RWPE1 (cell line): Measurements from ENCODE around the gene CD55.

ENCODE experiments used
- CTCF ChIA-PET: fragments of 350-600 bp; sonication (Branson Sonifier 250); formaldehyde crosslinking; extraction: SDS; loops from one replicate; lab custom pipeline; 2021; lab: Yijun Ruan, JAX
- POLR2A ChIA-PET: fragments of 400-600 bp; formaldehyde crosslinking; extraction: SDS; loops from one replicate; lab custom pipeline; 2020; ENCODE audit warnings: antibody characterized with exemption; ENCODE audit not compliant: low non-redundant PET; lab: Yijun Ruan, JAX
- DNase-seq: peaks from one replicate; pipeline ENCODE4 v3.0.0; 2012; ENCODE audit warnings: low spot score
- H3K27ac ChIP-seq: fragments of 450-650 bp; 2 replicates; pipeline ENCODE4 v1.5.1; 2017
- TF ChIP-seq, protein P1 (sequence below): fragments of 450-650 bp; conservative IDR thresholded peaks from 2 replicates; pipeline ENCODE4 v1.5.1; 2017; ENCODE audit warnings: low read depth, mild to moderate bottlenecking

The CD55 gene

DNA sequence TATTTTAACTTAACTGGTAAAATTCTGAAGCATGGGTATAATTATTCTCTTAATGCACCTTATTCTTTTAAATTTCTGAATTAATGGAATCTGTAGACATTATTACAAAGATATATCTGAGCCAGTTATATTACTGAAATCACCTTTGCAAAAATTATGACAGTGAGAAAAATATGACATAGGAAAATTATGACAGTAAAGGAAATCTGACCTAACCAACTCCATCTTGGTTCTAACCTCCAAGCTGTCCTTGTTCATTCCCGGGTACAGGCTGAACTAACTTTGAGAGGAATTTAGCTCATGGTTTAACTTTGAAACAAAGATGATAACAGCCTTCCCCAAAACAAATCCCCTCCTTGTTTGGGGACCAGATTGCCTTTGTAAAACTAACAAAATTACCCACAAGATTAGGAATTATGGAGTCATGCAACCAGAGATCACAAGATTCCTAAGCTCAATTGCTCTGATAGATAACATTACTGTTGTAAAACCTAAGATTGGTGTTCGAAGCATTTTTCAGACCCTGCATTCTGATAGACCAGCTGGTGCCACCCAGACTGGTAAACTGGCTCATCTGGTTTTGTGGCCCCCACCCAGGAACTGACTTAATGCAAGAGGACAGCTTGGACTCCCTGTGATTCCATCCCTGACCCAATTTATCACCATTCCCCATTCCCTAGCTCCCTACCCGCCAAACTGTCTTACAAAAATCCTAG, 9.4 kb upstream of the CD55 start:
- TF ChIP-seq, protein P1, sequence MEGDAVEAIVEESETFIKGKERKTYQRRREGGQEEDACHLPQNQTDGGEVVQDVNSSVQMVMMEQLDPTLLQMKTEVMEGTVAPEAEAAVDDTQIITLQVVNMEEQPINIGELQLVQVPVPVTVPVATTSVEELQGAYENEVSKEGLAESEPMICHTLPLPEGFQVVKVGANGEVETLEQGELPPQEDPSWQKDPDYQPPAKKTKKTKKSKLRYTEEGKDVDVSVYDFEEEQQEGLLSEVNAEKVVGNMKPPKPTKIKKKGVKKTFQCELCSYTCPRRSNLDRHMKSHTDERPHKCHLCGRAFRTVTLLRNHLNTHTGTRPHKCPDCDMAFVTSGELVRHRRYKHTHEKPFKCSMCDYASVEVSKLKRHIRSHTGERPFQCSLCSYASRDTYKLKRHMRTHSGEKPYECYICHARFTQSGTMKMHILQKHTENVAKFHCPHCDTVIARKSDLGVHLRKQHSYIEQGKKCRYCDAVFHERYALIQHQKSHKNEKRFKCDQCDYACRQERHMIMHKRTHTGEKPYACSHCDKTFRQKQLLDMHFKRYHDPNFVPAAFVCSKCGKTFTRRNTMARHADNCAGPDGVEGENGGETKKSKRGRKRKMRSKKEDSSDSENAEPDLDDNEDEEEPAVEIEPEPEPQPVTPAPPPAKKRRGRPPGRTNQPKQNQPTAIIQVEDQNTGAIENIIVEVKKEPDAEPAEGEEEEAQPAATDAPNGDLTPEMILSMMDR = no peak
- CTCF ChIA-PET = interaction anchor here (0.5 kb wide), 1 partner anchor 79 kb away, joined by 3 read pairs; no protein-coding TSS in a partner anchor
- POLR2A ChIA-PET = no interaction called here
- DNase-seq = no peak
- no peak overlapping the region for H3K27ac ChIP-seq

- POLR2A ChIA-PET = no interaction called here
- TF ChIP-seq, protein P1 = no peak
- no peak for DNase-seq
- no peak overlapping the region for H3K27ac ChIP-seq
- CTCF ChIA-PET = no interaction called here
These were observed 8.9 kb upstream of the CD55 start for GRCh38 chr1:207312604-207312920.

DNA sequence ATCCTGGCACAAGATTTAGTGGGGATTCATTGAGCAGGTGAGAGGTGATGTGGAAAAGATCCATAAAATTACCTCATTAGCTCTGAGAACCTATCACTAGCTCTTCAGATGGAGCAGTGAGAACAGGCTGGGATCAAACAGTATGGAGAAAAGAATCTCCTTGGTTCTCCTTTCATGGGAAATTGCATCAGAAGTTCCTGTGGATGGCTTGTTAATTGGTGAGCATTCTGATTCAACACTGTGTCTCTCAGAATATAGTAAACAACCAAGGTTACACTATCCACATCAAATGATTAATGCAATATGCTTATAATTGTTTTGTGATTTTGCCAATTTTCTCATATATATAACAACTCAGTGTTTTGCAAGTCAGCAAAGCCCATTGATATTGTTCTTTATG, 8.3 kb upstream of the CD55 start:
- H3K27ac ChIP-seq = no peak overlapping the region
- TF ChIP-seq, protein P1 = no peak
- ChIA-PET CTCF (no interaction called here), POLR2A (no interaction called here)
- DNase-seq = no peak

DNA sequence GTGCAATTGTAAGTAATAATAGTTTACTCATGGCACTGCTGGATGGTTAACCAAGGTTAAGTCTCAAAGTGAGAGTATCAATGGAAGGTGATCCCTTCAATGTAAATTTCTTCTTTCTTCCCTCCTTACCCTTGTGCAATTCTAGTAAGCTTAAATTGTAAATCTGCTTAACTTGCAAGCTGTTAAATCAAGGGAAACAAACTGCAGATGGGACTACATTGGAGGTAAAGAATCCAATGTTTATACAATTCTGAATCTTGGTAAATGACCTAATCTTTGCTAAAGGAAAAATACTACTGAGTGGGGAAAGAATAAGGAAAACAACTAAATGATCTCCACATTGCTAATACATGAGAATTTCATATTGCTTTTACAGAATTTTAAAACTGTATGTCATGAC, 6.7 kb upstream of the CD55 start:
- ChIA-PET POLR2A (no interaction called here), CTCF (no interaction called here)
- DNase-seq = no peak
- TF ChIP-seq, protein P1 = no peak
- H3K27ac ChIP-seq = no peak overlapping the region

DNA sequence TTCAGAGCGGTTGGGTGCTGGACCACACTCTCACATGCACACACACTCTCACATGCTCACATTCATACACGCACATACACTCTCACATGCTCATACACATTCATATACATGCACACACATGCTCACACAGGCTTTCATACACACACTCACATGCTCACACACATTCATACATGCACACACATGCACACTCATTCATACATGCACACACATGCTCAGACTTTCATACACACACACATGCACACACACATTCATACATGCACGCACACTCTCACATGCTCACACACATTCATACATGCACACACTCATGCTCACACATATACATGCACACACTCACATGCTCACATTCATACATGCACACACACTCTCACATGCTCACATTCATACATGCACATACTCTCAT, 6.0 kb upstream of the CD55 start:
- DNase-seq = no peak
- ChIA-PET CTCF (no interaction called here), POLR2A (no interaction called here)
- TF ChIP-seq, protein P1 = no peak
- H3K27ac ChIP-seq = no peak overlapping the region

DNA sequence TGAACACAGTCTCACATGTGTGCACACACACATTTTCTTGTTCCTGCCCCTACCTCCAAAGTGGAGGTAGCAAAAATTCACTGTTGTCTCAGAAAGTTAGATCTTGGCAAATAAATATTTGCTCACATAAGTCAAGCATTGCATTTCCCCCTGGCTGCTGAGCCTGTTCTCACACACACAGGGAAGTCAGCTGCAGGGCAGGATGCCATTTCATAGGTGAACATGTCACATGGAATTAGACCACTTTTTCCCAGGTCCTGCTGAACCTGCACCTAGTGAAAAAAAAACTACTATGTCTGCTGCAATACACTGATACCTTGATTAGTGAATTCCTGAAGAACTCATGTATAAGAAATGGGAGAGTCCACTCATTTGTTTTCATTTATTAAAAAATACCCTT, 5.3 kb upstream of the CD55 start:
- TF ChIP-seq, protein P1 = no peak
- H3K27ac ChIP-seq = no peak overlapping the region
- ChIA-PET CTCF (no interaction called here), POLR2A (no interaction called here)
- no peak for DNase-seq
